Common myeloid progenitor, CD34-positive (primary cell): Measurements from ENCODE around the gene RUVBL2.
"Not testable (repeated sequence)": the region's sequence is repeated elsewhere in the genome, so short reads cannot be mapped to it uniquely, and the experiment has no call there.

Source experiments
- CTCF ChIA-PET: fragments of 350-600 bp; sonication (Branson Sonifier 250); formaldehyde crosslinking; loops from one replicate; lab custom pipeline; 2021; ENCODE audit warnings: antibody characterized with exemption; lab: Charles Lee
- POLR2A ChIA-PET: fragments of 350-600 bp; sonication (Branson Sonifier 250); formaldehyde crosslinking; loops from one replicate; lab custom pipeline; 2021; ENCODE audit warnings: antibody characterized with exemption; lab: Charles Lee
- DNase-seq, 3 donors: peaks; one replicate each; pipeline versions ENCODE4 v3.0.0 to v3.0.0-alpha.2; 2013
- H3K27ac ChIP-seq, 2 experiments: 1 replicate in 1 of 2; 2 replicates in 1 of 2; pipeline ENCODE4 v1.7.0; 2013; ENCODE audit warnings: inconsistent platforms in 2 of 2, low read length in 2 of 2, mild to moderate bottlenecking in 2 of 2, low read depth in 1 of 2, moderate library complexity in 1 of 2; ENCODE audit not compliant: severe bottlenecking in 2 of 2, insufficient read depth in 1 of 2, poor library complexity in 1 of 2
- H3K27me3 ChIP-seq, 5 experiments: replicated peaks in 2 of 5; 1 replicate in 3 of 5; 2 replicates in 2 of 5; pipeline versions ENCODE4 v1.6.1 to v1.7.0; 2013; ENCODE audit warnings: low read length in 4 of 5, mild to moderate bottlenecking in 2 of 5, moderate library complexity in 2 of 5, inconsistent platforms in 1 of 5; ENCODE audit not compliant: insufficient read depth in 5 of 5, control insufficient read depth in 4 of 5
- H3K36me3 ChIP-seq, 4 experiments: 1 replicate in 2 of 4; 2 replicates in 2 of 4; pipeline versions ENCODE4 v1.6.1 to v1.7.0; 2013; ENCODE audit warnings: low read length in 3 of 4, control low read depth in 1 of 4, mild to moderate bottlenecking in 1 of 4; ENCODE audit not compliant: control insufficient read depth in 4 of 4, insufficient read depth in 4 of 4
- H3K4me1 ChIP-seq, 4 experiments: 1 replicate in 3 of 4; 2 replicates in 1 of 4; pipeline versions ENCODE4 v1.6.1 to v1.7.1; 2013; ENCODE audit warnings: low read length in 3 of 4, mild to moderate bottlenecking in 3 of 4, control low read depth in 1 of 4, inconsistent platforms in 1 of 4, moderate library complexity in 1 of 4; ENCODE audit not compliant: control insufficient read depth in 4 of 4, insufficient read depth in 4 of 4; ENCODE audit errors: control extremely low read depth in 1 of 4
- H3K4me3 ChIP-seq, 7 experiments: 1 replicate in 4 of 7; 2 replicates in 3 of 7; pipeline versions ENCODE4 v1.5.1 to v1.7.0; 2013; ENCODE audit warnings: mild to moderate bottlenecking in 7 of 7, low read length in 6 of 7, moderate library complexity in 6 of 7, inconsistent platforms in 2 of 7, low read depth in 2 of 7, control low read depth in 1 of 7; ENCODE audit not compliant: insufficient read depth in 4 of 7, control insufficient read depth in 1 of 7; ENCODE audit errors: extremely low read depth in 1 of 7
- H3K9me3 ChIP-seq, 5 experiments: 1 replicate in 4 of 5; 2 replicates in 1 of 5; pipeline versions ENCODE4 v1.6.1 to v1.7.1; 2013; ENCODE audit warnings: low read length in 4 of 5, mild to moderate bottlenecking in 2 of 5, inconsistent platforms in 1 of 5, low read depth in 1 of 5, moderate library complexity in 1 of 5; ENCODE audit not compliant: control insufficient read depth in 4 of 5, insufficient read depth in 2 of 5; ENCODE audit errors: control extremely low read depth in 1 of 5
- WGBS: methylation state at CpG from one replicate; pipeline ENCODE4 v1.1.5; 2013; ENCODE audit not compliant: insufficient coverage; 5-methylcytosine and 5-hydroxymethylcytosine counted together

RUVBL2 gene

DNA sequence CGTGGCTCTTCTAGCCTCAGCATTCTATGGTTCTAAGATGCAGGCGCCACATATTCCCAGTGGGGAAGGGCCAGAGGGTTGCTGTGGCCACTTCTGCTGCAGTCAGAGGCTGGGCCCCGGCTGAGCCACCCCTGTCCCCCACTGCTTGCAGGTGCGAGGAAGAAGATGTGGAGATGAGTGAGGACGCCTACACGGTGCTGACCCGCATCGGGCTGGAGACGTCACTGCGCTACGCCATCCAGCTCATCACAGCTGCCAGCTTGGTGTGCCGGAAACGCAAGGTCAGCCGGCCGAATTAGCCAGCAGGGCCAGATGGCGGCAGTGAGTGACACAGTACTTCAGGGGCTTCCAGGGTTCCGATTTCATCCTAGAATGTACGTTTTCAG is 21.2 kb downstream of the RUVBL2 start:
- 96% methylated on average over 18 of the region's 18 CpGs for WGBS
- Histone ChIP-seq H3K9me3 (no peaks in the 10 kb centered on the region), H3K4me3 (no peak overlapping the region), H3K4me1 (peaks cover 0 to 24% (median 22%) of the 10 kb centered on the region in 4 experiments), H3K36me3 (peaks cover 4 to 61% (median 47%) of the 10 kb centered on the region in 4 experiments), H3K27me3 (peaks cover 0 to 21% (median 4%) of the 10 kb centered on the region in 5 experiments), H3K27ac (no peak overlapping the region)
- POLR2A ChIA-PET = no interaction called here
- no peak for DNase-seq
- CTCF ChIA-PET = interaction anchor here (1.8 kb wide), 1 partner anchor 15 kb away, joined by 7 read pairs; no protein-coding TSS in a partner anchor

DNA sequence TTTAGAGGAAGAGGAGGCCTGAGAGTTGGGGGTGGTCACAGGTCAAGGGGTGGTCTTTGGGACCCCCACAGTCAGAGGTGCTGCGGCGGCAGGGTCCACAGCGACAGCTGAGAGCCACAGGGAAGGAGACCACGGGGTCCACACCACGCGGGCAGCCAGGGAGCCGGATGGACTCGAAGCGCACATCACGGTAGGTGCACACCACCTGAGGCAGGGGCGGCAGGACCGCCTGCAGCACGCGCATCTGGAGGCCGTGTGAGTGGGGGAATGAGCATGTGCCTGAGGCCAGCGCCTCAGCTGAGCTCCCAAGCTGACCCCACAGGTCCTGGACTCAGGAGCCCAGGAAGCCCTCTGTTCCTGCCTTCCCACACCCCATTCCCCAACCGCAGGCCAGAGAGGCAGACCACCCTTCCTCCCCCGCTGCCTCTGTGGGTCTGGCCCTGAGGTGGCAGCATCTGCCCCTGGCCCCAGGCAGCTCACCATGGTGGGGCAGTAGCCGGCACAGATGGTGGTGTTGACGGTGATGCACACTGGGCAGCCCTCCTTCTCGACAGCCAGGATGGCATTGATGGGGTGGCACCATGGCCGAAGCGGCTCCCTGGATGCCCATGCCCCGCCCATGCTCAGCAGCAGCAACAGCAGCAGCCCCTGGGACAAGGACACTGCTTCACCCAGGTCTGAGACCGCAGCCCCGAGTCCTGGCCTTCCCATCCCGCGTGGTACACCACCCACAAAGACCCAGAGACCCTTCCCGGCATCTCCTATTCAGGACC is 22.6 kb downstream of the RUVBL2 start:
- Histone ChIP-seq H3K4me1 (peaks cover 0 to 24% (median 22%) of the 10 kb centered on the region in 4 experiments), H3K9me3 (no peaks in the 10 kb centered on the region), H3K27me3 (peaks cover 0 to 35% (median 7%) of the 10 kb centered on the region in 5 experiments), H3K36me3 (peaks cover 4 to 47% (median 36%) of the 10 kb centered on the region in 4 experiments), H3K27ac (no peak overlapping the region), H3K4me3 (no peak overlapping the region)
- ChIA-PET POLR2A (no interaction called here), CTCF (no interaction called here)
- 99% methylated on average over 18 of the region's 29 CpGs for WGBS
- no peak for DNase-seq

- H3K4me3 ChIP-seq = peak within 1 kb of the TSS; percentile 4 to 73 (median 56)
- H3K27me3 ChIP-seq = peaks cover 0 to 43% (median 9%) of the 10 kb centered on the region in 5 experiments
- peaks cover 0 to 24% (median 22%) of the 10 kb centered on the region in 4 experiments for H3K4me1 ChIP-seq
- H3K27ac ChIP-seq = no peak within 1 kb of the TSS
- ChIA-PET POLR2A (no interaction called here), CTCF (interaction anchor here (1.0 to 3.5 kb wide), 6 partner anchors 8 to 43 kb away, joined by 3 to 10 read pairs (median 3); no protein-coding TSS in a partner anchor)
- H3K9me3 ChIP-seq = no peaks in the 10 kb centered on the region
- H3K36me3 ChIP-seq = peaks cover 4 to 38% (median 27%) of the 10 kb centered on the region in 4 experiments
- WGBS = 71% methylated on average over 10 of the region's 17 CpGs
- DNase-seq = no peak
Observed at GRCh38 chr19:49017041-49017665, 23.5 kb downstream of the RUVBL2 start, which contains the start of gene LHB. Gene LHB (minus strand): TSS chr19:49017091. CDS start chr19:49017081, 10 bp downstream.

GRCh38 chr19:49017666-49018351 is 24.1 kb downstream of the RUVBL2 start:
- Histone ChIP-seq H3K4me1 (peaks cover 0 to 24% (median 22%) of the 10 kb centered on the region in 4 experiments), H3K27ac (no peak overlapping the region), H3K36me3 (peaks cover 3 to 31% (median 21%) of the 10 kb centered on the region in 4 experiments), H3K4me3 (peak overlapping the region; percentile 4 to 73 (median 56)), H3K27me3 (peaks cover 0 to 43% (median 9%) of the 10 kb centered on the region in 5 experiments), H3K9me3 (no peaks in the 10 kb centered on the region)
- ChIA-PET POLR2A (no interaction called here), CTCF (interaction anchor here (1.0 to 3.5 kb wide), 6 partner anchors 8 to 43 kb away, joined by 3 to 10 read pairs (median 3); no protein-coding TSS in a partner anchor)
- under 1% methylated on average over 45 of the region's 62 CpGs for WGBS
- DNase-seq = peak; percentile 63 to 83 (median 81)

- peaks cover 0 to 24% (median 22%) of the 10 kb centered on the region in 4 experiments for H3K4me1 ChIP-seq
- CTCF ChIA-PET = interaction anchor here (1.2 to 3.5 kb wide), 7 partner anchors 9 to 55 kb away, joined by 3 to 10 read pairs (median 3); partner anchors contain the start of genes GYS1, KCNA7 and RUVBL2
- WGBS = 11% methylated on average over 42 of the region's 50 CpGs
- H3K27ac ChIP-seq, H3K9me3 ChIP-seq, POLR2A ChIA-PET: not testable (repeated sequence)
- peaks cover 0 to 43% (median 9%) of the 10 kb centered on the region in 5 experiments for H3K27me3 ChIP-seq
- H3K36me3 ChIP-seq = peaks cover 3 to 27% (median 19%) of the 10 kb centered on the region in 4 experiments
- peak overlapping the region in 6 of 7 experiments; percentile 42 to 73 (median 56) for H3K4me3 ChIP-seq
- DNase-seq = peak in 2 of 3 donors; percentile 54 to 62
Observed at GRCh38 chr19:49018388-49019241, 24.9 kb downstream of the RUVBL2 start.
